H1 (cell line): ENCODE results near the gene NUAK1. TPM values are rescaled to one million over a fixed set of nuclear protein-coding genes. Genes with fewer than 3 reads are reported as not detected.

ENCODE experiments used
- CTCF ChIA-PET: fragments of 300-600 bp; sonication (Branson Sonifier 250); formaldehyde crosslinking; loops from one replicate; lab custom pipeline; 2021; ENCODE audit not compliant: partially characterized antibody; lab: Charles Lee
- POLR2A ChIA-PET: fragments of 300-600 bp; sonication (Branson Sonifier 250); formaldehyde crosslinking; loops from one replicate; lab custom pipeline; 2021; ENCODE audit warnings: inconsistent platforms; ENCODE audit not compliant: partially characterized antibody; lab: Charles Lee
- DNase-seq, 2 experiments: peaks; one replicate each; pipeline versions ENCODE4 v3.0.0 to v3.0.0-alpha.2; 2010 to 2022; ENCODE audit warnings: low spot score in 2 of 2, low read depth in 1 of 2, mixed read lengths in 1 of 2
- FAIRE-seq: peaks from 2 replicates; lab custom pipeline; 2011; peaks lifted over from hg19 to GRCh38; lab: Jason Lieb, UNC
- H2AFZ ChIP-seq: 2 replicates; pipeline ENCODE4 v1.8.1; 2012; ENCODE audit warnings: low read length, inconsistent platforms
- H2AK5ac ChIP-seq: 2 replicates; pipeline ENCODE4 v1.6.1; 2013; ENCODE audit warnings: low read depth, low read length
- H2BK120ac ChIP-seq: replicated peaks from 2 replicates; pipeline ENCODE3; 2013; ENCODE audit warnings: low read depth, low read length, inconsistent platforms
- H2BK12ac ChIP-seq: 2 replicates; pipeline ENCODE4 v1.6.1; 2013; ENCODE audit warnings: low read depth, low read length
- H2BK15ac ChIP-seq: 2 replicates; pipeline ENCODE4 v1.6.1; 2013; ENCODE audit warnings: low read length
- H2BK20ac ChIP-seq: 2 replicates; pipeline ENCODE4 v1.6.1; 2013; ENCODE audit warnings: low read length
- H2BK5ac ChIP-seq: 2 replicates; pipeline ENCODE4 v1.6.1; 2013; ENCODE audit warnings: low read depth, low read length
- H3K14ac ChIP-seq: 2 replicates; pipeline ENCODE4 v1.6.1; 2013; ENCODE audit warnings: inconsistent platforms; ENCODE audit not compliant: insufficient read length
- H3K18ac ChIP-seq: 2 replicates; pipeline ENCODE4 v1.6.1; 2013; ENCODE audit warnings: low read length; ENCODE audit errors: extremely low read depth
- H3K23ac ChIP-seq: 2 replicates; pipeline ENCODE4 v1.6.1; 2013; ENCODE audit warnings: inconsistent platforms; ENCODE audit not compliant: insufficient read length
- H3K23me2 ChIP-seq: 2 replicates; pipeline ENCODE4 v1.6.1; 2013; ENCODE audit warnings: low read depth, low read length
- H3K27ac ChIP-seq: 2 replicates; pipeline ENCODE4 v1.6.1; 2011; ENCODE audit warnings: low read depth, low read length, inconsistent platforms
- H3K27me3 ChIP-seq, 4 experiments: replicated peaks in 1 of 4; 1 replicate in 1 of 4; 2 replicates in 3 of 4; pipeline versions ENCODE4 v1.6.1 to v1.8.1; 2011 to 2013; ENCODE audit warnings: low read length in 3 of 4, mild to moderate bottlenecking in 3 of 4, inconsistent platforms in 2 of 4, mixed read lengths in 2 of 4, moderate library complexity in 1 of 4; ENCODE audit not compliant: control insufficient read depth in 3 of 4, insufficient read depth in 3 of 4; ENCODE audit errors: extremely low read depth in 1 of 4
- H3K36me3 ChIP-seq, 4 experiments: 2 replicates each; pipeline versions ENCODE4 v1.6.1 to v1.8.1; 2011 to 2013; ENCODE audit warnings: mild to moderate bottlenecking in 4 of 4, low read length in 3 of 4, moderate library complexity in 2 of 4, control low read depth in 1 of 4, inconsistent platforms in 1 of 4; ENCODE audit not compliant: insufficient read depth in 4 of 4, control insufficient read depth in 2 of 4
- H3K4ac ChIP-seq: replicated peaks from 2 replicates; pipeline ENCODE3; 2013; ENCODE audit warnings: low read length, low read depth, mixed read lengths, inconsistent platforms; ENCODE audit not compliant: insufficient read length
- H3K4me1 ChIP-seq, 4 experiments: replicated peaks in 1 of 4; 1 replicate in 1 of 4; 2 replicates in 3 of 4; pipeline versions ENCODE4 v1.6.1 to v1.8.1; 2011 to 2013; ENCODE audit warnings: low read length in 3 of 4, inconsistent platforms in 2 of 4, mixed read lengths in 1 of 4; ENCODE audit not compliant: insufficient read depth in 4 of 4, control insufficient read depth in 3 of 4
- H3K4me2 ChIP-seq, 2 experiments: 2 replicates each; pipeline versions ENCODE4 v1.6.1 to v1.8.1; 2011 to 2013; ENCODE audit warnings: low read depth in 2 of 2, low read length in 2 of 2, control low read depth in 1 of 2, inconsistent platforms in 1 of 2, mild to moderate bottlenecking in 1 of 2; ENCODE audit not compliant: insufficient read depth in 1 of 2
- H3K4me3 ChIP-seq, 4 experiments: fragments of 200-600, 300-600 bp in 1 of 4; sonication (generic), shearing (Covaris generic), sonication (Bioruptor Twin) in 1 of 4; 2 replicates each; pipeline versions ENCODE4 v1.5.1 to v1.8.1; 2011 to 2016; ENCODE audit warnings: low read length in 4 of 4, low read depth in 3 of 4, control low read depth in 2 of 4, inconsistent platforms in 2 of 4, mild to moderate bottlenecking in 2 of 4, mixed read lengths in 1 of 4, moderate library complexity in 1 of 4; ENCODE audit not compliant: insufficient read depth in 2 of 4; ENCODE audit errors: extremely low read depth in 1 of 4
- H3K56ac ChIP-seq: replicated peaks from 2 replicates; pipeline ENCODE3; 2013; ENCODE audit warnings: low read depth, mild to moderate bottlenecking, mixed read lengths, low read length, inconsistent platforms; ENCODE audit not compliant: insufficient read length
- H3K79me1 ChIP-seq: 2 replicates; pipeline ENCODE4 v1.6.1; 2013; ENCODE audit warnings: low read depth, low read length, control low read depth
- H3K79me2 ChIP-seq, 2 experiments: 2 replicates each; pipeline versions ENCODE4 v1.6.1 to v1.8.1; 2012 to 2013; ENCODE audit warnings: low read length in 2 of 2, mild to moderate bottlenecking in 2 of 2, inconsistent platforms in 1 of 2; ENCODE audit not compliant: insufficient read depth in 2 of 2, control insufficient read depth in 1 of 2
- H3K9ac ChIP-seq, 4 experiments: replicated peaks in 1 of 4; 1 replicate in 1 of 4; 2 replicates in 3 of 4; pipeline versions ENCODE4 v1.6.1 to v1.8.1; 2011 to 2013; ENCODE audit warnings: low read depth in 3 of 4, low read length in 3 of 4, control low read depth in 2 of 4, mild to moderate bottlenecking in 2 of 4, moderate library complexity in 2 of 4, inconsistent platforms in 1 of 4; ENCODE audit errors: extremely low read depth in 1 of 4
- H3K9me3 ChIP-seq, 2 experiments: 2 replicates each; pipeline versions ENCODE4 v1.6.1 to v1.8.1; 2012 to 2013; ENCODE audit warnings: mild to moderate bottlenecking in 2 of 2, moderate library complexity in 2 of 2, control low read depth in 1 of 2, inconsistent platforms in 1 of 2, low read depth in 1 of 2, low read length in 1 of 2, mixed read lengths in 1 of 2; ENCODE audit not compliant: insufficient read depth in 2 of 2
- H4K20me1 ChIP-seq, 2 experiments: replicated peaks in 1 of 2; 2 replicates each; pipeline versions ENCODE3 to v1.8.1; 2011 to 2013; ENCODE audit warnings: inconsistent platforms in 2 of 2, low read length in 2 of 2, mild to moderate bottlenecking in 1 of 2; ENCODE audit not compliant: insufficient read depth in 2 of 2, control insufficient read depth in 1 of 2
- H4K5ac ChIP-seq: 2 replicates; pipeline ENCODE4 v1.6.1; 2013; ENCODE audit warnings: low read length, low read depth, mixed read lengths, inconsistent platforms; ENCODE audit not compliant: insufficient read length
- H4K8ac ChIP-seq: 2 replicates; pipeline ENCODE4 v1.8.0; 2013; ENCODE audit warnings: mild to moderate bottlenecking, moderate library complexity, low read length, inconsistent platforms; ENCODE audit not compliant: insufficient read depth; ENCODE audit errors: extremely low read depth
- H4K91ac ChIP-seq: replicated peaks from 2 replicates; pipeline ENCODE3; 2013; ENCODE audit warnings: low read length, mixed read lengths, inconsistent platforms; ENCODE audit not compliant: insufficient read length
- ASH2L ChIP-seq: fragments of 200-600, 300-600 bp; sonication (generic); IDR thresholded peaks from one replicate; pipeline ENCODE4 v1.7.1; 2017; ENCODE audit warnings: low read length
- BRCA1 ChIP-seq: IDR thresholded peaks from 2 replicates; pipeline ENCODE4 v1.6.1; 2012; ENCODE audit warnings: low read depth, low read length, improper control_type of control experiment
- CTBP2 ChIP-seq: IDR thresholded peaks from 2 replicates; pipeline ENCODE4 v1.7.0; 2011; ENCODE audit warnings: borderline replicate concordance, mild to moderate bottlenecking, moderate library complexity, mixed read lengths, low read length; ENCODE audit not compliant: insufficient read depth, insufficient read length
- POU5F1 ChIP-seq: IDR thresholded peaks from 2 replicates; pipeline ENCODE4 v1.6.1; 2011; ENCODE audit warnings: low read depth, mild to moderate bottlenecking, low read length, moderate library complexity
- RFX5 ChIP-seq: IDR thresholded peaks from 2 replicates; pipeline ENCODE4 v1.6.1; 2011; ENCODE audit warnings: low read depth, low read length, improper control_type of control experiment, borderline replicate concordance
- RXRA ChIP-seq: IDR thresholded peaks from 2 replicates; pipeline ENCODE4 v1.6.1; 2011; ENCODE audit warnings: low read depth, mild to moderate bottlenecking, low read length, moderate library complexity; ENCODE audit not compliant: insufficient read depth
- WGBS, 2 experiments: shearing (Covaris generic) in 1 of 2; methylation state at CpG; one replicate each; pipeline versions ENCODE4 v1.1.6 to v1.1.7; 2013 to 2015; ENCODE audit warnings: low lambda C conversion rate in 2 of 2, mixed read lengths in 2 of 2, inconsistent platforms in 1 of 2, low coverage in 1 of 2, missing lambda C conversion rate in 1 of 2; ENCODE audit not compliant: insufficient replicate concordance in 2 of 2, insufficient coverage in 1 of 2, insufficient read length in 1 of 2; ENCODE audit errors: extremely low coverage in 1 of 2, missing lambda C conversion rate in 1 of 2; 5-methylcytosine and 5-hydroxymethylcytosine counted together
- polyA plus RNA-seq, 7 experiments: library from polyadenylated mRNA; depleted of rRNA in 3 of 7; stranded (reverse) in 5 of 7; unstranded in 2 of 7; fragments of >200 nt in 5 of 7; fragments of 200-250 nt in 2 of 7; gene quantifications; 1 replicate in 5 of 7; 2 replicates in 1 of 7; 4 replicates in 1 of 7; pipeline versions ENCODE4 v1.2.1 to v1.2.3, GENCODE V29; 2011 to 2013; ENCODE audit warnings: missing spikeins in 2 of 7, mixed read lengths in 2 of 7
- total RNA-seq: library from RNA; stranded (reverse); fragmentation: NEBNext Ultra II Directional; extraction: Animal tissue kit (Norgen Biotek cat#: 25700); gene quantifications from 2 replicates; pipeline ENCODE4 v1.2.1, GENCODE V29; 2021

NUAK1 gene
- total and polyA plus RNA-seq, 2 of the 8 experiments (the other 6 are each of a cell fraction or from before 2014, with no cell fraction given) = 6.7 to 18.2 TPM

- Histone ChIP-seq H3K36me3 (peaks cover 0 to 4% (median 0%) of the 10 kb centered on the region in 4 experiments; a peak in 3 of 8 replicates), H3K23ac (no peak overlapping the region), H3K27ac (no peak overlapping the region), H3K79me2 (no peaks in the 10 kb centered on the region), H2BK5ac (no peak overlapping the region), H2AFZ (no peak overlapping the region), H3K79me1 (no peaks in the 10 kb centered on the region), H4K5ac (no peak overlapping the region), H2BK120ac (no peak overlapping the region), H3K18ac (no peak overlapping the region), H3K9me3 (peaks cover 15 to 21% of the 10 kb centered on the region in 2 experiments), H2BK15ac (no peak overlapping the region), H3K14ac (no peak overlapping the region), H4K8ac (no peak overlapping the region), H4K91ac (no peak overlapping the region), H4K20me1 (no peaks in the 10 kb centered on the region), H2BK20ac (no peak overlapping the region), H3K4me1 (no peaks in the 10 kb centered on the region), H3K27me3 (no peaks in the 10 kb centered on the region), H3K4me2 (no peak overlapping the region), H3K4me3 (no peak overlapping the region), H3K9ac (no peak overlapping the region), H3K23me2 (no peaks in the 10 kb centered on the region; the same call in 1 of the 2 replicates), H2BK12ac (no peak overlapping the region), H3K56ac (no peak overlapping the region), H3K4ac (no peak overlapping the region), H2AK5ac (no peak overlapping the region)
- FAIRE-seq (no peak), DNase-seq (no peak)
- 88% methylated on average over 3 of the region's 3 CpGs; no CpG with 5 or more reads in 1 of the 2 experiments for WGBS, 2 experiments
- ChIA-PET POLR2A (no interaction called here), CTCF (interaction anchor here (0.9 to 2.1 kb wide), 4 partner anchors 10 to 600 kb away, joined by 3 to 5 read pairs (median 4); no protein-coding TSS in a partner anchor)
- TF ChIP-seq RFX5 (no peak), POU5F1 (no peak), CTBP2 (no peak), RXRA (no peak), BRCA1 (no peak), ASH2L (no peak)
Measured at GRCh38 chr12:106020736-106021135, 118.0 kb downstream of the NUAK1 start.
